Stimulated activated CD4-positive, alpha-beta T cell treated with anti-CD3 and anti-CD28 coated beads, Interleukin-1b, Interleukin-23, amount 100 ng/mL, for 48 hours (primary cell): Measurements from ENCODE around the gene TANC1.
"Not testable (repeated sequence)": the region's sequence is repeated elsewhere in the genome, so short reads cannot be mapped to it uniquely, and the experiment has no call there.

Experiments
- DNase-seq: peaks from one replicate; pipeline ENCODE4 v3.0.0-alpha.2; 2020

TANC1 gene

GRCh38 chr2:159094173-159094737 lies 125.8 kb downstream of the TANC1 start:
- peak; percentile 10 for DNase-seq

GRCh38 chr2:159095813-159096212 lies 127.4 kb downstream of the TANC1 start:
- no peak for DNase-seq

GRCh38 chr2:159096302-159096855 lies 127.9 kb downstream of the TANC1 start:
- not testable (repeated sequence) for DNase-seq

GRCh38 chr2:159096901-159097300 lies 128.5 kb downstream of the TANC1 start:
- DNase-seq: no peak

GRCh38 chr2:159098361-159098760 lies 129.9 kb downstream of the TANC1 start:
- DNase-seq: no peak

- no peak for DNase-seq
Observed at GRCh38 chr2:159098921-159099411, 130.5 kb downstream of the TANC1 start.

- no peak for DNase-seq
Observed at GRCh38 chr2:159101755-159102489, 133.5 kb downstream of the TANC1 start.

GRCh38 chr2:159103411-159103810 lies 135.0 kb downstream of the TANC1 start:
- DNase-seq: no peak

GRCh38 chr2:159106109-159106508 lies 137.7 kb downstream of the TANC1 start:
- DNase-seq: no peak

GRCh38 chr2:159108181-159108893 lies 139.9 kb downstream of the TANC1 start:
- DNase-seq: no peak

- DNase-seq: no peak
Observed at GRCh38 chr2:159109517-159109916, 141.1 kb downstream of the TANC1 start.

- no peak for DNase-seq
Observed at GRCh38 chr2:159110784-159111183, 142.3 kb downstream of the TANC1 start.

GRCh38 chr2:159111346-159111927 lies 143.0 kb downstream of the TANC1 start:
- no peak for DNase-seq

- DNase-seq: no peak
Observed at GRCh38 chr2:159114835-159115234, 146.4 kb downstream of the TANC1 start.

GRCh38 chr2:159116922-159117321 lies 148.5 kb downstream of the TANC1 start:
- no peak for DNase-seq

- no peak for DNase-seq
Observed at GRCh38 chr2:159117658-159118057, 149.2 kb downstream of the TANC1 start.

- DNase-seq: peak; percentile 75
Observed at GRCh38 chr2:159118115-159118858, 149.8 kb downstream of the TANC1 start.

- no peak for DNase-seq
Observed at GRCh38 chr2:159118859-159119500, 150.5 kb downstream of the TANC1 start.

- no peak for DNase-seq
Observed at GRCh38 chr2:159119652-159120257, 151.3 kb downstream of the TANC1 start.

GRCh38 chr2:159123786-159124185 lies 155.3 kb downstream of the TANC1 start:
- DNase-seq: no peak

GRCh38 chr2:159124441-159124911 lies 156.0 kb downstream of the TANC1 start:
- DNase-seq: peak; percentile 24
